GM23248 (cell line): ENCODE results near the gene INHBE.

Experiments used
- EZH2 ChIP-seq: fragments of 200-600 bp; sonication (generic); IDR thresholded peaks from 2 replicates; pipeline ENCODE4 v1.6.1; 2018; ENCODE audit warnings: antibody characterized with exemption, mild to moderate bottlenecking; ENCODE audit not compliant: insufficient read depth, poor library complexity, severe bottlenecking
- EZH2phosphoT487 ChIP-seq: fragments of 200-600 bp; sonication (generic); IDR thresholded peaks from 2 replicates; pipeline ENCODE4 v1.6.1; 2018; ENCODE audit warnings: antibody characterized with exemption, moderate library complexity, mild to moderate bottlenecking, low read depth; ENCODE audit not compliant: insufficient read depth

DNA sequence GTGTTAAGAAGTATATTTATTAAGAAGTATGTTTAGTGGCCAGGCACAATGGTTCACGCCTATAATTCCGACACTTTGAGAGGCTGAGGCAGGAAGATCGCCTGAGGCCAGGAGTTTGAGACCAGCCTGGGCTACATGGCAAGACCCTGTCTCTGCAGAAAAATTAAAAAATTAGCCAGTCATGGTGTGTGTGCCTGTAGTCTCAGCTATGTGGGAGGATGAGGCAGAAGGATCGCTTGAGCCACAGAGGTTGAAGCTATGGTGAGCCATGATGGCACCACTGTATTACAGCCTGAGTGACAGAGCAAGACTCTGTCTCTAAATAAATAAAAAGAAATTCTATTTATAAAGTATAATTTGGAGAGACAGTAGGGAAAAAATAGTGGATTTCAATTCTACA, 44.6 kb upstream of the INHBE start:
- TF ChIP-seq EZH2 = no peak
- no peak for TF ChIP-seq EZH2phosphoT487
